OCI-LY7 (cell line): Measurements from ENCODE around the gene WDR31.
"Not testable (repeated sequence)": the region's sequence is repeated elsewhere in the genome, so short reads cannot be mapped to it uniquely, and the experiment has no call there.

Source experiments
- CTCF ChIP-seq: fragments of 200-600 bp; sonication (generic); conservative IDR thresholded peaks from 2 replicates; pipeline ENCODE4 v1.5.1; 2014; ENCODE audit warnings: mild to moderate bottlenecking, antibody characterized with exemption, low read length, moderate library complexity, mixed read lengths
- EZH2phosphoT487 ChIP-seq: fragments of 200-600 bp; sonication (generic); IDR thresholded peaks from 2 replicates; pipeline ENCODE4 v1.6.1; 2018; ENCODE audit warnings: low read depth, borderline replicate concordance, mild to moderate bottlenecking, mixed run types, antibody characterized with exemption, low read length, moderate library complexity, mixed read lengths

- not testable (repeated sequence) for TF ChIP-seq EZH2phosphoT487, CTCF
Measured at GRCh38 chr9:113296247-113296646, 43.8 kb downstream of the WDR31 start.
